Hippocampal formation (tissue), 2 donors: Measurements from ENCODE around the gene LCN15.
A peak's percentile ranks its signal among the peaks of the same experiment; 100 is the strongest.
"Not testable (repeated sequence)": the region's sequence is repeated elsewhere in the genome, so short reads cannot be mapped to it uniquely, and the experiment has no call there.

ENCODE experiments used
- DNase-seq, 2 donors: peaks; one replicate each; lab custom pipeline; 2025; lab: John Stamatoyannopoulos, UW

The LCN15 gene

GRCh38 chr9:136764301-136764891 is at the start of gene LCN15:
Gene LCN15 (minus strand): TSS chr9:136764518. CDS start chr9:136764488, 30 bp downstream.
- no peak for DNase-seq

GRCh38 chr9:136808806-136809158 is 44.5 kb upstream of the LCN15 start:
- DNase-seq, result no peak

- peak in 1 of 2 donors; percentile 53 for DNase-seq
These were observed 43.9 kb upstream of the LCN15 start for GRCh38 chr9:136808075-136808805.

- DNase-seq, result peak; percentile 46 to 74
These were observed 43.2 kb upstream of the LCN15 start, which contains the start of gene RABL6 for GRCh38 chr9:136807281-136808074. Gene RABL6 (plus strand): TSS chr9:136807948. CDS start chr9:136808197, 249 bp downstream.

- no peak for DNase-seq
These were observed 42.4 kb upstream of the LCN15 start for GRCh38 chr9:136806631-136807201.

GRCh38 chr9:136806067-136806466 is 41.7 kb upstream of the LCN15 start:
- DNase-seq, result no peak

- DNase-seq, result no peak
These were observed 41.0 kb upstream of the LCN15 start for GRCh38 chr9:136805207-136805740.

- no peak for DNase-seq
These were observed 40.3 kb upstream of the LCN15 start for GRCh38 chr9:136804509-136805206.

GRCh38 chr9:136803551-136804508 is 39.5 kb upstream of the LCN15 start:
- no peak for DNase-seq

- not testable (repeated sequence) for DNase-seq
These were observed 38.8 kb upstream of the LCN15 start for GRCh38 chr9:136803009-136803550.

GRCh38 chr9:136802321-136802720 is 38.0 kb upstream of the LCN15 start:
- DNase-seq, result no peak

- DNase-seq, result peak in 1 of 2 donors; percentile 45
These were observed 35.7 kb upstream of the LCN15 start for GRCh38 chr9:136799854-136800657.

GRCh38 chr9:136799079-136799853 is 34.9 kb upstream of the LCN15 start:
- DNase-seq, result no peak

- no peak for DNase-seq
These were observed 34.4 kb upstream of the LCN15 start for GRCh38 chr9:136798708-136799078.

GRCh38 chr9:136796775-136797347 is 32.5 kb upstream of the LCN15 start:
- not testable (repeated sequence) for DNase-seq

GRCh38 chr9:136796238-136796774 is 32.0 kb upstream of the LCN15 start, which contains the start of gene CCDC183:
Gene CCDC183 (plus strand): TSS chr9:136796338. CDS start chr9:136796398, 60 bp downstream.
- no peak for DNase-seq

- DNase-seq, result no peak
These were observed 30.7 kb upstream of the LCN15 start for GRCh38 chr9:136795000-136795348.
